Measurements from ENCODE around the gene DIP2A. TPM values are rescaled to one million over a fixed set of nuclear protein-coding genes. Genes with fewer than 3 reads are reported as not detected.
A peak's percentile ranks its signal among the peaks of the same experiment; 100 is the strongest.

DIP2A gene
- total RNA-seq, 6 experiments from 2014 or later: 20.0 to 24.1 (median 21.7) TPM

- H3K27me3 Mint-ChIP-seq (ENCODE audit: insufficient read depth): peaks cover 1% of the 10 kb centered on the region
- peaks cover 12% of the 10 kb centered on the region for H3K4me1 Mint-ChIP-seq (ENCODE audit: low read depth)
- H3K36me3 Mint-ChIP-seq (ENCODE audit: low read depth): peaks cover 9% of the 10 kb centered on the region; the same call in 1 of the 2 replicates
- no peak for TF ChIP-seq CTCF (IDR thresholded peaks at IDR 0.05)
- no peaks in the 10 kb centered on the region for H3K9me3 Mint-ChIP-seq
- DNase-seq: no peak
- H3K4me3 Mint-ChIP-seq: no peak overlapping the region
- no peak overlapping the region for H3K27ac Mint-ChIP-seq
These were observed 86.1 kb downstream of the DIP2A start for GRCh38 chr21:46544824-46545223.

DNA sequence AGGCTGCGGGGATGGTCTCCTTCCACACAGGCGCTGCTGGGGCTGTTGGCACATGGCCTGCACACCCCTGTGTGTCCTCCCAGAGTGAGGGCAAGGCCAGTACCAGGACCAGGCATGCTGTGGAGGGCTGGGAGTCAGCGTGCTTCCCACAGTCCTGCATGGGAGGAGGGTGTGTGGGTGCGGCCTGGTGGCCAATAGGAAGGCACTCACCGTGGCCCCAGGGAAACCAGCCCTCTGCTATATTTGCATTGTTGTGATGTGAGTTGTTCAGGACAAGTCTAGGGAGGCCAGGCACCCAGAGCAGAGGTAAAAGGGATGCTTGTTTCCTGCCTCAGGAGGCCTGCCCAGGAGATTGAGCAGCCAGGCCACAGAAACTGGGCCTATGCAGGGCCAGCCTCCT lies 86.7 kb downstream of the DIP2A start:
- peaks cover 14% of the 10 kb centered on the region for H3K36me3 Mint-ChIP-seq (ENCODE audit: low read depth)
- DNase-seq: peak; percentile 16
- H3K4me1 Mint-ChIP-seq (ENCODE audit: low read depth): peaks cover 12% of the 10 kb centered on the region
- no peak overlapping the region for H3K27ac Mint-ChIP-seq
- H3K9me3 Mint-ChIP-seq: no peaks in the 10 kb centered on the region
- TF ChIP-seq CTCF (IDR thresholded peaks at IDR 0.05): no peak
- no peak overlapping the region for H3K4me3 Mint-ChIP-seq
- H3K27me3 Mint-ChIP-seq (ENCODE audit: insufficient read depth): peaks cover 1% of the 10 kb centered on the region

DNA sequence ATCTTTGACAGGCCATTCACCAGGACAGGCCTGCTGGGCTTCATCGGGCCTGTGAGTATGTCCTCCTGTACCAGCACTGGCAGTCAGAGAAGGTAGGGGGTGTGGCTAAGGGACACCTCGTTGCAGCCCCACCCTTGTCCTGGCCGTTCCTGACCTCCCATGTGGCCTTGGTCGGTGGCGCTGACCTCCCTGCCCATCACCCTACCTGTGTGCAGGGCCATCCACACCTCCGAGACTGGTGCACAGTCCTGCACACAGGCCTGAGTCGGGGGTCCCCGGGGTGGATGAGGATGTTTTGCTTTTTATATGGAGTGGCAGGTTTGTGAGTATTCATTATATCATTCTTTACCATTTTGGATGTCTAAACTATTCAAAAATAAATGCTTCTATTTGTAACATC lies 87.2 kb downstream of the DIP2A start:
- Mint-ChIP-seq H3K27ac (no peak overlapping the region), H3K4me3 (no peak overlapping the region), H3K36me3 (ENCODE audit: low read depth) (peaks cover 15% of the 10 kb centered on the region), H3K27me3 (ENCODE audit: insufficient read depth) (peaks cover 1% of the 10 kb centered on the region), H3K4me1 (ENCODE audit: low read depth) (peaks cover 12% of the 10 kb centered on the region), H3K9me3 (no peaks in the 10 kb centered on the region)
- no peak for TF ChIP-seq CTCF (IDR thresholded peaks at IDR 0.05)
- no peak for DNase-seq

GRCh38 chr21:46546799-46547198 lies 88.1 kb downstream of the DIP2A start:
- Mint-ChIP-seq H3K4me3 (no peak overlapping the region), H3K4me1 (ENCODE audit: low read depth) (peaks cover 12% of the 10 kb centered on the region), H3K27ac (no peak overlapping the region), H3K9me3 (no peaks in the 10 kb centered on the region), H3K36me3 (ENCODE audit: low read depth) (peaks cover 15% of the 10 kb centered on the region), H3K27me3 (ENCODE audit: insufficient read depth) (peaks cover 1% of the 10 kb centered on the region)
- no peak for DNase-seq
- TF ChIP-seq CTCF (IDR thresholded peaks at IDR 0.05): no peak

DNA sequence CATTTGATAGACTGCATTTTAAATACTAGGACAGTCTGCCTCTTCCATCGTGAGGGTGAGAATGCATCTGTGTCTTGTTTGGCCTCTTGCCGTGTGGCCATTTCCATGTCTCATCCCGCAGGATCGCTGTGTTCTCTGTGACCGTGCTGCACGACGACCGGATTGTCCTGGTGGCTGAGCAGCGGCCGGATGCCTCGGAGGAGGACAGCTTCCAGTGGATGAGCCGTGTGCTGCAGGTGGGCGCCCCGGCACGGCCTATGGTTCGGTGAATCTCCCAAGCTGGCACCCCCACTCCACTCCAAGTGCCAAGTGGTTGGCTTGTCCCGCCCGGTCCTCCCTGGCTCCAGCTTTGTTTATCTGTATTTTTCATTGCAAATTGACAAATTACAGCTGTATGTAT lies 91.0 kb downstream of the DIP2A start:
- no peak for TF ChIP-seq CTCF (IDR thresholded peaks at IDR 0.05)
- Mint-ChIP-seq H3K36me3 (ENCODE audit: low read depth) (peaks cover 15% of the 10 kb centered on the region), H3K9me3 (no peaks in the 10 kb centered on the region)

More for the DNA sequence above, 91.0 kb downstream of the DIP2A start:
- DNase-seq: no peak
- Mint-ChIP-seq H3K4me1 (ENCODE audit: low read depth) (peaks cover 8% of the 10 kb centered on the region), H3K4me3 (no peak overlapping the region), H3K27ac (no peak overlapping the region), H3K27me3 (ENCODE audit: insufficient read depth) (peaks cover 1% of the 10 kb centered on the region)

Data from HFFc6 (cell line).